ENCODE results near the gene SPIN1. TPM values are rescaled to one million over a fixed set of nuclear protein-coding genes. Genes with fewer than 3 reads are reported as not detected.
A peak's percentile ranks its signal among the peaks of the same experiment; 100 is the strongest.
"Not testable (repeated sequence)": the region's sequence is repeated elsewhere in the genome, so short reads cannot be mapped to it uniquely, and the experiment has no call there.

The SPIN1 gene
- total RNA-seq, 3 donors from 2014 or later, result 51.5 to 98.7 (median 67.7) TPM

GRCh38 chr9:88383176-88383575 lies 5.1 kb upstream of the SPIN1 start:
- intact Hi-C loops (cut with DNase I, micrococcal nuclease), result no loop called here
- Histone ChIP-seq H3K4me3 (no peak overlapping the region), H3K4me1 (ENCODE audit: low read depth) (peaks cover 10% of the 10 kb centered on the region), H3K36me3 (ENCODE audit: low read depth) (no peaks in the 10 kb centered on the region), H3K9me3 (no peaks in the 10 kb centered on the region)
- TF ChIP-seq, protein P1, sequence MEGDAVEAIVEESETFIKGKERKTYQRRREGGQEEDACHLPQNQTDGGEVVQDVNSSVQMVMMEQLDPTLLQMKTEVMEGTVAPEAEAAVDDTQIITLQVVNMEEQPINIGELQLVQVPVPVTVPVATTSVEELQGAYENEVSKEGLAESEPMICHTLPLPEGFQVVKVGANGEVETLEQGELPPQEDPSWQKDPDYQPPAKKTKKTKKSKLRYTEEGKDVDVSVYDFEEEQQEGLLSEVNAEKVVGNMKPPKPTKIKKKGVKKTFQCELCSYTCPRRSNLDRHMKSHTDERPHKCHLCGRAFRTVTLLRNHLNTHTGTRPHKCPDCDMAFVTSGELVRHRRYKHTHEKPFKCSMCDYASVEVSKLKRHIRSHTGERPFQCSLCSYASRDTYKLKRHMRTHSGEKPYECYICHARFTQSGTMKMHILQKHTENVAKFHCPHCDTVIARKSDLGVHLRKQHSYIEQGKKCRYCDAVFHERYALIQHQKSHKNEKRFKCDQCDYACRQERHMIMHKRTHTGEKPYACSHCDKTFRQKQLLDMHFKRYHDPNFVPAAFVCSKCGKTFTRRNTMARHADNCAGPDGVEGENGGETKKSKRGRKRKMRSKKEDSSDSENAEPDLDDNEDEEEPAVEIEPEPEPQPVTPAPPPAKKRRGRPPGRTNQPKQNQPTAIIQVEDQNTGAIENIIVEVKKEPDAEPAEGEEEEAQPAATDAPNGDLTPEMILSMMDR (IDR thresholded peaks at IDR 0.05), result no peak
- DNase-seq (no peak), ATAC-seq (no peak)

GRCh38 chr9:88386137-88386536 lies 2.1 kb upstream of the SPIN1 start:
- H3K9me3 ChIP-seq; H3K36me3 ChIP-seq (ENCODE audit: low read depth); DNase-seq; intact Hi-C loops (cut with DNase I, micrococcal nuclease); H3K4me3 ChIP-seq; ATAC-seq: not testable (repeated sequence)
- peaks cover 15% of the 10 kb centered on the region for H3K4me1 ChIP-seq (ENCODE audit: low read depth)

DNA sequence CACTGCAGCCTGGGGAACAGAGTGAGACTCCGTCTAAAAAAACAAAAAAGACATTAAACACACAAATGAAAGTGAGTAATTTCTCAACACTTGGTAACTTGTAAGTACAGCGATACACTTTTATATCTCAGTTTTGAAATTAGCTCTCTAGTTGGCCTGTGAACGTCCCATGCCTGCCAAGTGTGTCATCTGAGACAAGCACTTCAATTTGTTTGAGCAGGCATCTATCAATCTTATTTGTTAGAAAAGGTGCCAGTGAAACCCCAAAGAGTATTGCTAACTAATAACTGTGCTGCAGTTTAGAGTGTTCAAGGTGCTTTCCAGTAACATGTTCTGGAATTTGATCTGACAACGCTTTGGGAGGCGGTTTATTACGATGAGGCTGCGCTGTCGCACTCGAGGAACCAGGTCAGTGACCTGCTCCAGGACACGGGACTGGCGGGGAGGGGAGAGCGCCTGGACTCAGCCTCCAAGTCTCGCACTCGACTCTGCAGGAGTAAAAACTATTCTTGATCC lies 1.1 kb upstream of the SPIN1 start:
- H3K9me3 ChIP-seq, result no peaks in the 10 kb centered on the region
- intact Hi-C loops (cut with DNase I, micrococcal nuclease), result no loop called here
- H3K4me3 ChIP-seq, result peak overlapping the region; percentile 71
- peak in 2 of 3 donors; percentile 79 to 80 for DNase-seq
- TF ChIP-seq, protein P1 (IDR thresholded peaks at IDR 0.05), result no peak
- ATAC-seq, result peak; percentile 54
- no peaks in the 10 kb centered on the region for H3K36me3 ChIP-seq (ENCODE audit: low read depth)
- H3K4me1 ChIP-seq (ENCODE audit: low read depth), result peaks cover 15% of the 10 kb centered on the region

- DNase-seq, result peak; percentile 74 to 83 (median 81)
- TF ChIP-seq, protein P1 (IDR thresholded peaks at IDR 0.05), result no peak
- peak overlapping the region; percentile 71 for H3K4me3 ChIP-seq
- intact Hi-C loops (cut with DNase I, micrococcal nuclease), result no loop called here
- H3K4me1 ChIP-seq (ENCODE audit: low read depth), result peaks cover 20% of the 10 kb centered on the region
- no peaks in the 10 kb centered on the region for H3K9me3 ChIP-seq
- peak; percentile 77 for ATAC-seq
- no peaks in the 10 kb centered on the region for H3K36me3 ChIP-seq (ENCODE audit: low read depth)
These were observed 567 bp upstream of the SPIN1 start for GRCh38 chr9:88387552-88388202.

DNA sequence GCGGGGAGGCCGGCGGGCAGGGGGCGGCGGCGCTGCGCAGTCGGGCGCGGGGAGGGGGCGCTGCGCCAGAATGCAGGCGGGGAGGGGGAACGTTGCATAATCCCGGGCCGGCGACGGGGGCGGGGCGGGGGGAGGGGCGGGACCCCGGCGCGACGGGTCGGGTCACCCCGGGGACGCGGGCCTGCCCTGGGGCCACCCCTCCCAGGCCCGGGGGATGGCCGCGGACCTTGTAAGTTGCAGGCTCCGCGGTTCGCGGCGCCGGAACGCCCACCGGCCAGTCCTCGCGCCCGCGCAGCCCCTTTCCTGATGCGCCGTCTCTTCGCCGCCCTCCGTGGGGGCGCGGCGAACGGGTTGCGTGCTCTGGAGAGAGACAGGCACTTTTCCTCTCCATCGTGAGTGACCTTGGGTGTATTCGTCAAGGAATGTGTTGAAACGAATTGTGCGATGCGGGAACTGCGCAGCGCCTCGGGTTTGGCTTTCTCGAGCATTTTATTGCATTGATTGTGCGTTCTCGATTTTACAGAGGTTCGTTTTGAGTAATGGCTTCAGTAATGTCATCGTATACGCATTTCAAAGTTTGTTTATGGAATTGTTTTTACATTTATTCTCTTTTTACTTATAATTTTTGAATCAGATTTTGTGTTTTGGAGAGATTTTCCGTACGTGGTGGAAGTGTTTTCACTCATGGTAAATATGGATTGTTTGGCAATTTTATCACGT lies 802 bp downstream of the SPIN1 start:
- TF ChIP-seq, protein P1 (IDR thresholded peaks at IDR 0.05), result no peak
- H3K36me3 ChIP-seq (ENCODE audit: low read depth), result no peaks in the 10 kb centered on the region
- ATAC-seq (peak; percentile 19), DNase-seq (peak; percentile 59 to 74 (median 65))
- intact Hi-C loops (cut with DNase I, micrococcal nuclease), result no loop called here
- H3K4me3 ChIP-seq, result peak overlapping the region; percentile 71
- H3K9me3 ChIP-seq, result no peaks in the 10 kb centered on the region
- H3K4me1 ChIP-seq (ENCODE audit: low read depth), result peaks cover 20% of the 10 kb centered on the region

- intact Hi-C loops (cut with DNase I, micrococcal nuclease), result no loop called here
- ATAC-seq, result no peak
- Histone ChIP-seq H3K9me3 (no peaks in the 10 kb centered on the region), H3K4me1 (ENCODE audit: low read depth) (peaks cover 20% of the 10 kb centered on the region), H3K4me3 (no peak overlapping the region), H3K36me3 (ENCODE audit: low read depth) (no peaks in the 10 kb centered on the region)
- TF ChIP-seq, protein P1 (IDR thresholded peaks at IDR 0.05), result no peak
- no peak for DNase-seq
These were observed 2.2 kb downstream of the SPIN1 start for GRCh38 chr9:88390371-88390990.

All from mucosa of descending colon (tissue), 3 donors.